ENCODE data around the gene GNB2.

GNB2 gene

DNA sequence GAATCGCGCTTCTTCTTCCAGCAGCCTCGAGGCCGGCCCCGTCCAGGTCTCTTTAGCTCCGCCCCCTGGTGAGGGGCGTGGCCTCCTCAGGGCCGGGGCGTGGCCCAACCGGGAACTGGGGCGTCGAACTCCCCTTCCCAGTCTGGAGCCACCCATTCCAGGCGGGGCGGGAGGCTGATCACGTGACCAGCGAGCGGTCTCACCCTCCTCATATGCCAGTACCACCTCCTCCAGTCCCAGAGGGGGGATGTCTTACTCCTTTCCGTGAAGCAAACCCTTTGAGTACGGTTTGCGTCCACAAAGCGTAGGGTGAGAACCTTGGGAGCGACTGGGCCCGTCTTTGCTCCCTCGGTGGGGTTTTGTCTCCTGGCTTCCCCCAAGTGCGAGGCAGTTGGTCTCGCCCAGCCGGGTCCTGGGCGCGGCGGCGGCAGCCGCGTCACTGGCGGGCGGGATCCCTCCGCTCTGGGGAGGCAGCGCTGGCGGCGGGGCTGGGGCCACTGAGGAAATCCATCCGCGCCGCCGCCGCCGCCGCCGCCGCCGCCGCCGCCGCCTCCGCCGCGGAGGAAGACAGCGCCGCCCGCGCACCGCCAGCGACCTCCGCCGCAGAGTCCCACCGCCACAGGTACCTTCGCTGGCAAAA is at the start of gene GNB2:
Gene GNB2 (plus strand): TSS at position 439 of the 640 bp plus-strand sequence. CDS start 2,526 bp downstream, outside the sequence.
- peak; percentile 100 for DNase-seq

DNA sequence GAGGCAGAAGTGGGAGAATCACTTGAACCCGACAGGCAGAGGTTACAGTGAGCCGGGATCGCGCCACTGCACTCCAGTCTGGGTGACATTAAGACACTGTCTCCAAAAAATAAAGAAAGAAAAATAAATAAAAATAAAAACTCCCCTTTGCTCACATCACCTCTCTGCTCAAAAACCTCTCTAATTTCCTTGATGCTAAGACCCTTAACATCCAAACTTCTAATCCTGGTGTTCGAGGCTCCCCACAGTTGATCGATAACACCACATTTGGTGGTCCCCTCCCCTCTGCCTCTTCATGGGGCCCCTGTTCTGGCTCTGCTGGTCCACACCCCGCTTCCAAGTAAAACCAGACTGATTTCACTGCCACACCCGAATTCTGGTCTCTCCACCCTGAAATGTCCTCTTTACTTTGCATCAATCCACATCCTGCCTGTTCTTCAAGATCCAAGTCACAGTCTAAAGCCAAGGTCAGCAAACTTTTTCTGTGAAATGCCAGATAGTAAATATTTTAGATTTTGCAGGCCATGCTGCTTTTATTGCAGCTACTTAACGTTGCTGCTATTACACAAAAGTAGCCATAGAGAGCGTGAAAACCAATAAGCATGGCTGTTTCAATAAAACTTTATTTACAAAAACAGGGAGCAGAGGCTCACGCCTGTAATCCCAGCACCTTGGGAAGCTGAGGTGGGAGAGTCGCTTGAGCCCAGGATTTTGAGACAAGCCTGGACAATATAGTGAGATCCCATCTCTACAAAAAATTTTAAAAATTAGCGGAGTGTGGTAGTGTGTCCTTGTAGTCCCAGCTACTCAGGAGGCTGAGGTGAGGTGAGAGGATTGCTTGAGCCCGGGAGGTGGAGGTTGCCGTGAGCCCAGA is 49.4 kb upstream of the GNB2 start:
- DNase-seq = no peak

DNA sequence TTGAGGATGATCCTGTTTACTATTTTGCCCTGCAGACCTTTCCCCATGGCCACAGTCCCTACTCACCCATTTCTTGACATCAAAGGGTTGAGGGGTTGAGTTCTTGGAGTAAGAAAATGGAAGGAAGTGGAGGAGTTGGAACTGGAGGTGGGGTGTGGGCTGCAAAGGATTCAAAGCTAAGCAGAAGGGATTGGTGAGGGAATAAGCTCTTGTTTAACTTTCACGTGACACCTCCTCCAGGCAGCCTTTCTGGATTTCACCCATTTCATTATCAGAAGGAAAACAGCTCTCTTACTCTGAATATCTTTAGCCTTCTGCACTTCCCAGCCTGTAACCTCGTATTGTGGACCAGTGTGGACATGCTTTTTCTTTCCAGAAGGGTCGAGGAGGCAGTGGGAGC is 47.5 kb upstream of the GNB2 start:
- DNase-seq = no peak

DNA sequence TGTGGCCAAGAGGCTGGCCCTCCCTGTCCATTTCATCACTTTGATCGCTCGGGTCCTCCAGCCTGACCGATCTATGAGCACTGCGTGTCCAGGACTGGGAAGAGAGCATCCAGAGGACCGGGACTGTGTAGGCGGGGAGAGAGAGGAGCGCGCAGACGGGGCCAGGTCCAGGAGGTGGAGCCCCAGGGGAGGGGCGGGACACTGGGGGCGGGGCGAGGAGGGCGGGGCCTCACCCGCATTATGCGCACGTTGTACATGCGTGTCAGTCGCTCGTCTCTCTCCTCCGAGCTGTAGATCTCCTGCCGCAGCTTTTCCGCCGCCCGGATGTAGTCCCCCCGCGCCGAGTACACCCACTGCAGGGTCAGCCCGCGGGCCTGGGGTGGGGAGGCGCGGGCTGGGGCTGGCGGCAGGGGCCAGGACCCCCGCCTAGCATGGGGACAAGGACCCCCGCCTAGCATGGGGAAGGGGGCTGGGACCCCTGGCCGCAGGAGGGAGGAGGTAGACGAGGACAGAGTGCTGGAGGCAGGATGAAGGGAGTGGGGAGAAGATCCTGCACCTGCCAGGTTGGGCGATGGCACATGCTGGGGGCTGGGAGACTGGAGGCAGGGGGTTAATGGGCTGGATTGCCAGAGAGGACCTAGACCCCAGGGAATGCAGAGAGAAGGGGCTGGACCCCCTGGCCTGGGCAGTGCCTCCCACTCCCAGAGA is 46.9 kb upstream of the GNB2 start:
- DNase-seq = peak; percentile 90

DNA sequence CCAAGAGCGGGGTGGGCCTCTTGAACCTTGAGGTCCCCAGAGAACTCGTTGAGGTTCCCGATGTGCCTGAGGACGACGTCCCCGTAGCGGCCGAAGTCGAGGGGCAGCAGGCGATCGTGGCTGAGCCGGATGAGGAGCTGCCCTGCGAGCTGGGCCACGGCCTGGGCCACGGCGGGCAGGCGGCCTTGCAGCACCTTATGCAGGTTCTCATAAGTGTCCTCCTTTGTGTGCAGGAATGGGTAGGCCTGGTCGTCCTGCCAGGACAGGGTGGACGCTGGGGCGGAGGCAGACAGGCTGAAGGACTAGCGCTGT is 46.3 kb upstream of the GNB2 start:
- no peak for DNase-seq

DNA sequence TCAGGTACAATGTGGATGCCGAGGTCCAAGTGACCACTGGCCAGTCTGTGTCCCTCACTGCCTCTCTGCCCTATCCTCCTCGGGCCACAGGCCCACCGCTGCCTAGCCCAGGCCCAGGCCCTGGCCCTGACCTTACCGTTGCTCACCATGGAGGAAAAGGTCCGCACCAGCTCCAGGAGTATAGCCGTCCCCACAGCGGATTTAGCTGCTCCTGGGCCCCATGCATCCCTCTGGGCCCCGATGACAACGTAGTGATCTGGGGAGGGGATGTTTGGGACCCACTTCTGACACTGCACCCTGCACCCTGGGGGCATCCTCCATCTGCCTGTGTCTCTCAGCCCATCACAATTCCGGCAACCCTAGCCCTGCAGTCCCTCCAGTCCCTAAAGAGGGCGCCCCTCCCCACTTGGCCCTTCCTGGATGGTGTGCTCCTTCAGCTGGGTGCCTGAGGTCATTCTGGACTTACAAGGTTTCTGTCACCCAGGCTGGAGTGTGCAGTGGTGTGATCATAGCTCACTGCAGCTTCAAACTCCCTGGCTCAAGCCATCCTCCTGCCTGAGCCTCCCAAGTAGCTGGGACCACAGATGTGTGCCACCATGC is 44.3 kb upstream of the GNB2 start:
- DNase-seq = peak; percentile 59

DNA sequence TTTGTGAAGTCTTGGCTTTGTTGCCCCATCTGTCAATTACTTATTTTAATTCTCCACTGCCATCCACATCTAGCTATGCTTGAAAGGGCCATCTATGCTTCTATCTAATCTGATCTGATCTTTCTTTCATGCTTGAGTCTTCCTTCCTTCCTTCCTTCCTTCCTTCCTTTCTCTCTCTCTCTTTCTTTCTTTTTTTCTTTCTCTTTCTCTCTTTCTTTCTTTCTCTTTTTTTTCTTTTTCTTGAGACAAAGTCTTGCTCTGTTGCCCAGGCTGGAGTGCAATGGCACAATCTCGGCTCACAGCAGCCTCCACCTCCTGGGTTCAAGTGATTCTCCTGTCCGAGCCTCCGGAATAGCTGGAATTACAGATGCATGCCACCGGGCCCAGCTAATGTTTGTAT is 43.5 kb upstream of the GNB2 start:
- DNase-seq = no peak

DNA sequence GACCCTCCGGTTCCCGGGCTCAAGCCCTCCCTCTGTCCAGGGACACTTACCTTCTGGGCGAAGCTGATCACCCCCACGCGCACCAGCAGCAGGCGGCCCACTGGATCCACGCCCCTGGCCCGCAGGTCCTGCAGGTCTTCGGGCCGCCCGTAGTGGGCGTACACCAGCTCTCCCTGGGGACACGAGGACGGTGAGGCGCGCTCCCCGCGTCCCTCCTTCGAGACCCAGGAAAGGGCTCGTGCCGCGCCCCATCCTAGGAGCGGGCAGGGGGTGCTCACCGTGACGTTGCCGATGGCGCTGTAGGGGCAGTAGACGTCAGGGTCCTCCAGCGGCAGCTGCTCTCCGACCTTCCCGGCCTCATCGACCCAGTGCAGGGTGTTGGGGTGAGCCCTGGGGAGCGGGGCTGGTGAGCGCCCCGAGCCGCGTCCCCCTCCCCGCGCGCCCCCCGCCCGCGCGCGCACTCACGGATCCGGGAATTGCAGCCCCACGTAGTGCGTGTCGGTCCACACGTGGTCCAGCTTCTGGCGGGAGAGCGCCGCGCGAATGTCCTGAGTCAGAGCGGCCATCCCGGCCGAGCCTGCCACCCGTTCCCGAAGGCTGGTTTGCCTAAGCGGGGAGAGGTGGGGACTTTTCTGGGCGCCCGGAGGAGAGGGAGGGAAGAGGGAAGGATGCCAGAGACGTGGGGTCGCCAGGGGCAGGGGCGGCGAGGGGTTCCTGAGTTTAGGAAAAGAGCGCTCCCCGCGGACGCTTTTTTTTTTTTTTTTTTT is 40.4 kb upstream of the GNB2 start:
- peak; percentile 73 for DNase-seq

DNA sequence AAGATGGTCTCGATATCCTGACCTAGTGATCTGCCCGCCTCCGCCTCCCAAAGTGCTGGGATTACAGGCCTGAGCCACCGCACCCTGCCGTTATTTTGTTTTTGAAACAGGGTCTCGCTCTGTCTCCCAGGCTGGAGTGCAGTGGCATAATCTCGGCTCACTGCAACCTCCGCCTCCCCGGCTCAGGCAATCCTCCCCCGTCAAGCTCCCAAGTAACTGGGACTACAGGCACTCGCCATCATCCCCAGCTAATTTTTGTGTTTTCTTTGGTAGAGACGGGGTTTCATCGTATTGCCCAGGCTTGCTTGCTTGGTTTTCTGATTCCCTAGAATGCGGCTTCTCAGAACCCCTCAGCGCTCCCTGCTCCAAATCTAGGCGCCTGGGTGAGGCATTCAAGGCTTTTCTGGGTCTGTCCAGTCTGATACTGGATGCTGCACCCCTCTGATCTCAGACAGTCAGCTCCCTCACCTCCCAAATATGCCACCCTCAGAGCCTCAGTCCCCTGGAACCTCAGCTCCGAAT is 33.5 kb upstream of the GNB2 start:
- DNase-seq = no peak

DNA sequence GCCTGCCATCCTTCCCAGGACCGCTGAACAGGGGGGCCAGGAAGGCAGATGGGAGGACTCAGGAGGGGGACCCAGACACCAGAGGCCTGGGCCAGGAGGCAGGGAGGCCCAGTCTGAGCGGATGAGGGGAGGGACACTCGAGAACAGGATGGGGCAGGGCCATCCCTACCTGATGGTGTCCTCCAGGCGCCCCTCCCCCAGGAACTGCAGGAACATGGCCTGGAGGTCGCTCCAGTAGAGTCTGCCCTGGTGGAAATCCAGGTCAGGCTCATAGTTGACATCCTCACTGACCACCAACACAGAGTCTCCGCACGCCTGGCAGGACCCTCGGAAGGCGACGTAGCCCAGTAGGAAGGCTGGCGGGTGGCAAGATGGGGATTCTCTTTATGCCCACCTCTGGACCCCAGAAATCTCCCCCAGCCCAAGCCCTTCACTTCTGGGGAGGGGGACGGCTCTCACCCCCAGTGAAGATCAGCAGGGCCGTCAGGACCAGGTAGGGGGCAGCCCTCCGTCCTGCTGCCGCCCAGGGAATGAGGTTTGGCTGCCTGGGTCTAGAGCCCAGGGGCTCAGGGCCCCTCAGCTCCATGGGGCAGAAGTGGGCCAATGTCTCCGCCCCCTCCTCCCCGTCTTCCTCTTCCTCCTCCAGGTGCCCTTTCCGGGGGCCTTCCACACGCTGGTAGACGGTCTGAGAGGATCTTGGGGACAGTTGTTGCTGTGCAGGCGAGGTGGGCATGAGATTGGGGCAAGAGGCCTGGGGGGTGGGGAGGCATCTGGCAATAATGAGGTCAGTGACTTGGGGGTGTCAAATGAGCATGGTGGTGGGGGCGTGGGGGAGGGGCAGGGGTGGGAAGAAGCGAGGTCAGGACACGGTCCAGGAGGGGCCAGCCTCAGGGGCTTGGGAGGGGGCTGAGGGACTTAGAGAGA is 32.8 kb upstream of the GNB2 start:
- no peak for DNase-seq

DNA sequence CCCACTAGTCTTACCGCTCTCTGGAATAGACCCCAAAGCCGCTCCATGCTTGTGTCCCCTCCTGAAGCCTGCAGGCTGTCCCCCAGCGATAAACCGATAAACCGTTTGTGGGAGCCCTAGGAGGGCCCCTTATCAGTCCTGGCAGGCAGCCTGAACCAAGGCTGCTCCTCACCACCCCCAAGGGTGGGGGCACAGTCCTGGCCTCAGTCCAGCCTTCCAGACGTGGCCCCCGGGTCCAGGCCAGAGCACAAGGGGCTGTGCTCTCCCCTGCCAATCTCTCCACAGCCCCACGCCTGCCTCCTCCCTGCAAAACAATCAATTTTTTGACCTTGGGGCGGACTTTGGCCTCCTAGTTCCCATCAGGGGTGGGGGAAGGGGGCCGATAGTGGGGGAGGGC is 32.1 kb upstream of the GNB2 start, which contains the start of gene TFR2:
Gene TFR2 (minus strand): TSS at position 90 of the 397 bp plus-strand sequence. CDS start 43 bp downstream, at position 47.
- DNase-seq = no peak

DNA sequence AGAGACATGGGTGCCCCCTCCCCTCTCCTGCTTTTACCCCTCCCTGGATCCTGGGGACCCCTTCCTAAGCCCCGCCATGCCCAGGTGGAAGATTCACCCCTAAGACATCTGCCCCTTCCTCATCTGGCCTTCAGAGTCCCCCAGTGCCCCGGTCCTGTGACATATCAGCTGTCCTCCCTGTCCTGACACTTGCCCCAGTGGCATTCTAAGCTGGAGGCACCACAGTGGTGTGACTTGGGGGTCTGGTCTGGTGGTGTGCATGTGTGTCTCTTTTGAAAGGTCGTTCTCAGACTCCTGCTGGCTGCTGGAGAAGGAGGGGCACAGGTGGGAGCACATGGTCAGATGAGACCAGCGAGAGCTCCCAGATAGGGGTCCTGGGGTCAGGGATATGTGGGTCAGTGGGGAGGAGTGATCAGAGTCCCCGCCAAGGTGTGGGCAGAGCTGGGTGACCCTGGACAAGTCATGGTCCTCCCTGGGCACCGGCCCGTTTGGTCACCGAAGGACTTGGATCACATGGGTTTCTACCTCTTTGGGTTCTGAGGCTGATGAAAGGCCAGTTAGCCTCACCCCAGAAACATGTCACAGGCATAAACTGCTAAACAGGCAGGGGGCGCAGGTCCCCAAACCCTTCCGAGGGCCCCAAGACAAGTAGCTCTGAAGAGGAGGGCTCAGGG is 31.5 kb upstream of the GNB2 start:
- no peak for DNase-seq

DNA sequence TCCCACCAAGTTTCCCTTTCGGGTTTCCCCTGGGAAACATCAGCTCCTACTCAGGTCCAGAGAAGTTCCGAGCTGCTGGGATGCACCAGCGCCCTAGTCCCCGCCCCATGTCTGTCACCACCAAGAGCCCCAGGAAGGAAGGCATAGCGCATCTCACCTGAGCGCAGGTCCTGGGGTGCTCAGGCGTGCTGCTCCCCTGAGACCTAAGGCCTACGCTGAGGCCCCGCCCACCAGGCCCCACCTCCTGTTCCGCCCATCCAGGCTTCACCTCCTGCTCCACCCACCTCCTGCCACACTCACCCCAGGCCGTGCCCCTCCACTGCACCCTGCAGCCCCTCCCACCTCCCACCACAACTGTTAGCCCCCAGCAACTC is 31.0 kb upstream of the GNB2 start:
- DNase-seq = no peak

DNA sequence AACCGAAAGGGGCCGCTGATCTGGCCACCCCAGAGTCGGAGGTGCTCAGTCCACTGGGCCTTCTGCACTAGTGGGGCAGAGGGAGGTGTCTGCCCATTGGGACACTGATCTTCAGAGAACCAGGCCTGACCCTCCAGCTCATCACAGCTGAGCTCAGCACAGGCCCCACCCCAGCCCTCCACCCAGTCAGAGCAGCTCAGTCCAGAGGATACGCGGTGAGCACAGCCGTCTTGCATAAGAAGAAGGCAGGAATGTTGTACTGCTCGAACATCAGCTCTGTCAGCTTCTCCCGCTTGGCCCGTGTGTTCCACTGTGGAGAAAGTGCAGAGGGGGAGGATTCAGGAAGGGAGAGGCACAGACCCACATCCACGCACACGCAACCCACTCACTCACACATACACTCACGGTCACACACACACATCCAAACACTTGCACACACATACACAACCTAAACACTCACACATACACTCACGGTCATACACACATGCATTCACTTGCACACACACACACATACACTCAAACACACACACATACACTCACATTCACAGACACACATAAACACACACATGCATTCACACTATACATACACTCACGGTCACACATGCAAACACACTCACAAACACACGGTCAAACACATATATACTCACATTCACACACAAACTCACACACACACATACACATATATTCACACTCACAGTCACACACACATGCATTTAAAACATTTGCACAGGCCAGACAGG is 23.5 kb upstream of the GNB2 start:
- DNase-seq = no peak

DNA sequence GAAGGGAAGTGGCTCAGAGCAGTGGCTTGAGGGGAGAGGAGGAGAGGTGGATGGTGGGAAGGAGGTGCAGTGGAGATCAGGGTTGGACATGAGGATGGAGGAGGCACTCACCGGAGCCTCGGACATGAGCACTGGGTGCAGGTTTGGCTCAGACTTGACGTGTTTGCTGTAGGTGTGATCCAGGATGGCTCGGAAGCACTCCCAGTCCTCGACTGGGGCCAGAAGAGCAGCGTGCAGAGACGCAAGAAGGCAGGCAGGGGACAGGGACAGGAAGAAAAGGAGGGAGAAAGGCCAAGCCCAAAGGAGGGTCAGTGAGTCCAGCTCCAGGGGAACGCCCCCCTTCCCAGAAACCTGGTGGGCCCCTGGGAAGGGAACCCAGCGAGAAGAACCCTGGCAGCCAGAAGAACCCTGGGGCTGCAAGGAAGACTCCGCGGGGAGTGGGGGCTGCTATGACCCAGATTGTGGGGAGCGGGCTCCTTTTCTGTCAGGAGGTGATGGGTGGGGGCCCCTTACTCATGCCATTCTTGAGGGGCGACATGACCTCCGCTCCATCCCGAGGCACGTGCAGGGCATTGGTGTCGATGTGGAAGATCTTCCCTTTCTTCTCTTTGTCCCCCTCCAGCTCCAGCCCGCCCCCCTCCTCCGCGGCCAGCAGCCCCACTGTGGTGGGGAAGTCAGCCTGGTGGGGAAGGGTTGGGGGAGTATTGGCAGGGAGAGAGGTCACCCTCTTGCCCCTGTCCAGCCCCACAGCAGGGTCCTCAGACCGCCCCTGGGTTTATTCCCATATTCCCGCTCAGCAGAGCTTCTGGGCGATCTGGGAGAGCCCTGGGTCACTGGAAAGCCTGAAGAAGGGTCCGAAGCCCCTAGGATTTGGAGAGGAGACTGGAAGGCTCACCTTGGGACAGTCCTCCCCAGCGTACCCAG is 18.4 kb upstream of the GNB2 start:
- no peak for DNase-seq

DNA sequence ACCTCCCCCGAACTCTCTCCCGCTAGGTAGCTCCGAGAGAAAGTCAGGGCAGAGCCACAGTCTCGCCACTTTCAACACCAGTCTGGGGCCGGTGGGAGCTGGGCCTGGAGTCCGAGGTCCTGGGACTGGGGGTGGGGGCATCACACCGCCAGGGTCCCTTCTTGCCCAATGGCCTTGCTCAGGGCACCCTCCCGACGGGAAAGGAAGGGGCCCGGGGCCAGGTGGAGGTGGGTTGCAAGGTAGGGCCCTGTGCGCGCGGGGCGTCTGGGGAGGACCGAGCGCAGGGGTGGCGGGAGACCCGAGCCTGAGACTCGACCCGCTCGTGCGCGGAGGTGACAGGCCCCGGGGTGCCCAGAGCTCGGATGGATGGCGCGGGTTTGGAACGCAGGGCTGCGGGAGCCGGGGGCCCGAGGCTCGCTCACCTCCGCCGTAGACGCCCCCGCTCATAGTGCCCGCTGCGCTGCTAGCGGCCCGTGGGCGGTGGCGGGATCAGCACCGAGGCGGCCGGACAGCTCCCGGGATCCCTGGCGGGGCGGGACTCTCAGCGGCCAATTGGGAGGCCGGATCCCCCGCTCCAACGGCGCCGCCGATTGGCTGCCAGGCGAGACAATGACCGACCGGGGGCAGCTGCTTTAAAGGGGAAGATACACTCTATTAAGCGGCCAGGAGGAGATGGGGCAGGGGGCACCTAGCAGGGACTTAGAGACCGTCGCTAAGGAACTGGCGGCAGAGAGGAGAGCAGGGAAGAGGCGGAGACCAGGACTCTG is 17.4 kb upstream of the GNB2 start, which contains the start of gene ACTL6B:
Gene ACTL6B (minus strand): TSS at position 541 of the 767 bp plus-strand sequence. CDS start 94 bp downstream, at position 447.
- DNase-seq = peak; percentile 94

DNA sequence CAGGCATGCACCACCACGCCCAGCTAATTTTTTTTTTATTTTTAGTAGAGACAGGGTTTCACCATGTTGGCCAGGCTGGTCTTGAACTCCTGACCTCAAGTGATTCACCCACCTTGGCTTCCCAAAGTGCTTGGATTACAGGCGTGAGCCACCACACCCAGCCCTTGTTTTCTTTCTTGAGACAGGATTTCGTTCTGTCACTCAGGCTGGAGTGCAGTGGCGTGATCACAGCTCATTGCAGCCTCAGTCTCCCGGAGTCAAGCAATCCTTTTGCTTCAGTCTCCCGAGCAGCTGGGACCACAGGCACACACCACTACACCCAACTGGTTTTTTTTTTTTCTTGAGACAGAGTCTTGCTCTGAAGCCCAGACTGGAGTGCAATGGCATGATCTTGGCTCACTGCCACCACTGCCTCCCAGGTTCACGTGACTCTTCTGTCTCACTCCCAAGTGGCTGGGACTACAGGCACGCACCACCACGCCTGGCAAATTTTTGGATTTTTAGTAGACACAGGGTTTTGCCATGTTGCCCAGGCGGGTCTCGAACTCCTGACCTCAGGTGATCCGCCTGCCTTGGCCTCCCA is 11.3 kb upstream of the GNB2 start:
- peak; percentile 19 for DNase-seq

Data from NCI-H69 (cell line).